ENCODE results near the gene WDR41.
A peak's percentile ranks its signal among the peaks of the same experiment; 100 is the strongest.
"Not testable (repeated sequence)": the region's sequence is repeated elsewhere in the genome, so short reads cannot be mapped to it uniquely, and the experiment has no call there.

WDR41 gene

GRCh38 chr5:77491783-77492652, at the start of gene WDR41:
WDR41 (minus strand) TSS chr5:77492316; CDS start chr5:77492220, 96 bp downstream.
- DNase-seq, result peak; percentile 76

- no peak for DNase-seq
Observed at GRCh38 chr5:77531297-77531696, 39.2 kb upstream of the WDR41 start.

GRCh38 chr5:77518304-77518703, 26.2 kb upstream of the WDR41 start:
- DNase-seq, result peak; percentile 38

- DNase-seq, result no peak
Observed at GRCh38 chr5:77514457-77514856, 22.3 kb upstream of the WDR41 start.

- no peak for DNase-seq
Observed at GRCh38 chr5:77513321-77513720, 21.2 kb upstream of the WDR41 start.

GRCh38 chr5:77501132-77501531, 9.0 kb upstream of the WDR41 start:
- DNase-seq, result not testable (repeated sequence)

- DNase-seq, result no peak
Observed at GRCh38 chr5:77499973-77500372, 7.9 kb upstream of the WDR41 start.

GRCh38 chr5:77499441-77499840, 7.3 kb upstream of the WDR41 start:
- no peak for DNase-seq

- DNase-seq, result no peak
Observed at GRCh38 chr5:77498952-77499351, 6.8 kb upstream of the WDR41 start.

GRCh38 chr5:77494935-77495334, 2.8 kb upstream of the WDR41 start:
- DNase-seq, result no peak

GRCh38 chr5:77492653-77493000, 511 bp upstream of the WDR41 start:
- DNase-seq, result no peak

- not testable (repeated sequence) for DNase-seq
Observed at GRCh38 chr5:77490741-77491344, 1.3 kb downstream of the WDR41 start.

- DNase-seq, result peak; percentile 87
Observed at GRCh38 chr5:77486344-77486962, 5.7 kb downstream of the WDR41 start.

GRCh38 chr5:77483682-77484081, 8.4 kb downstream of the WDR41 start:
- DNase-seq, result no peak

GRCh38 chr5:77475041-77475440, 17.1 kb downstream of the WDR41 start:
- DNase-seq, result not testable (repeated sequence)

- DNase-seq, result not testable (repeated sequence)
Observed at GRCh38 chr5:77468875-77469274, 23.2 kb downstream of the WDR41 start.

- DNase-seq, result no peak
Observed at GRCh38 chr5:77463905-77464304, 28.2 kb downstream of the WDR41 start.

- DNase-seq, result no peak
Observed at GRCh38 chr5:77461287-77461686, 30.8 kb downstream of the WDR41 start.

- DNase-seq, result no peak
Observed at GRCh38 chr5:77454123-77454522, 38.0 kb downstream of the WDR41 start.

GRCh38 chr5:77452351-77452750, 39.8 kb downstream of the WDR41 start:
- no peak for DNase-seq

GRCh38 chr5:77449981-77450380, 42.1 kb downstream of the WDR41 start:
- no peak for DNase-seq

GRCh38 chr5:77449277-77449676, 42.8 kb downstream of the WDR41 start:
- no peak for DNase-seq

- DNase-seq, result no peak
Observed at GRCh38 chr5:77448831-77449230, 43.3 kb downstream of the WDR41 start.

- no peak for DNase-seq
Observed at GRCh38 chr5:77444356-77444755, 47.8 kb downstream of the WDR41 start.

Measured in NCI-H1105 treated with DMSO at 0.1 percent for 48 hours (cell line).